ENCODE results near the gene SPDYE4. TPM values are rescaled to one million over a fixed set of nuclear protein-coding genes. Genes with fewer than 3 reads are reported as not detected.

The SPDYE4 gene
- total and polyA plus RNA-seq, 8 donors: 0.47 to 0.67 (median 0.56) TPM; not detected in 5

- intact Hi-C loops (cut with DNase I): no loop called here
- no peaks in the 10 kb centered on the region for H3K36me3 ChIP-seq
- no peaks in the 10 kb centered on the region for H3K4me1 ChIP-seq
- H3K4me3 ChIP-seq: no peak overlapping the region
- H3K9me3 ChIP-seq: no peaks in the 10 kb centered on the region
- no peaks in the 10 kb centered on the region for H3K27me3 ChIP-seq
- H3K27ac ChIP-seq: no peak overlapping the region
- TF ChIP-seq, protein P1, sequence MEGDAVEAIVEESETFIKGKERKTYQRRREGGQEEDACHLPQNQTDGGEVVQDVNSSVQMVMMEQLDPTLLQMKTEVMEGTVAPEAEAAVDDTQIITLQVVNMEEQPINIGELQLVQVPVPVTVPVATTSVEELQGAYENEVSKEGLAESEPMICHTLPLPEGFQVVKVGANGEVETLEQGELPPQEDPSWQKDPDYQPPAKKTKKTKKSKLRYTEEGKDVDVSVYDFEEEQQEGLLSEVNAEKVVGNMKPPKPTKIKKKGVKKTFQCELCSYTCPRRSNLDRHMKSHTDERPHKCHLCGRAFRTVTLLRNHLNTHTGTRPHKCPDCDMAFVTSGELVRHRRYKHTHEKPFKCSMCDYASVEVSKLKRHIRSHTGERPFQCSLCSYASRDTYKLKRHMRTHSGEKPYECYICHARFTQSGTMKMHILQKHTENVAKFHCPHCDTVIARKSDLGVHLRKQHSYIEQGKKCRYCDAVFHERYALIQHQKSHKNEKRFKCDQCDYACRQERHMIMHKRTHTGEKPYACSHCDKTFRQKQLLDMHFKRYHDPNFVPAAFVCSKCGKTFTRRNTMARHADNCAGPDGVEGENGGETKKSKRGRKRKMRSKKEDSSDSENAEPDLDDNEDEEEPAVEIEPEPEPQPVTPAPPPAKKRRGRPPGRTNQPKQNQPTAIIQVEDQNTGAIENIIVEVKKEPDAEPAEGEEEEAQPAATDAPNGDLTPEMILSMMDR (IDR thresholded peaks at IDR 0.05): no peak
- DNase-seq: no peak
- ATAC-seq: no peak
Measured at GRCh38 chr17:8718001-8718563, 40.3 kb downstream of the SPDYE4 start.

GRCh38 chr17:8713878-8714277, 44.5 kb downstream of the SPDYE4 start:
- TF ChIP-seq, protein P1 (IDR thresholded peaks at IDR 0.05): no peak
- Histone ChIP-seq H3K36me3 (no peaks in the 10 kb centered on the region), H3K27ac (no peak overlapping the region), H3K4me1 (no peaks in the 10 kb centered on the region), H3K4me3 (no peak overlapping the region), H3K9me3 (no peaks in the 10 kb centered on the region), H3K27me3 (no peaks in the 10 kb centered on the region)
- intact Hi-C loops (cut with DNase I): no loop called here
- DNase-seq: no peak
- ATAC-seq: no peak

DNA sequence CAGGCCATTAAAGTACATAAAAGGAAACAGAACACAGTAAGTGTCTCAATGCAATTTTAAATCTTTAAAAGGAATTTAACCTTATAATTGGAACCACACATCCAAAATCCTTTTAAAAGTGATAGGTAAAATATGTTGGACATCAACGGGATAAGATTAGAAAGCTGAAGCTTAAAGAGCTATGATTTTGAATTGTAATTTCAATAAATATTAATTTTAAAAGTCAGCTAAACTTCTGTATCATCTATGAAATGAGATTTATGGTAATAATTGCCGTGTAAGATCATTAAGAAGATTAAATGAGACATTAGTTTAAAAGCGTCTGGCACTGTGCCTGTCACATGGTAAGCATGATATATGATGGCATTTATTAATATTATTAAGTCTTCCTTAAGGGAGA, 45.0 kb downstream of the SPDYE4 start:
- Histone ChIP-seq H3K4me3 (no peak overlapping the region), H3K27me3 (no peaks in the 10 kb centered on the region), H3K4me1 (no peaks in the 10 kb centered on the region), H3K36me3 (no peaks in the 10 kb centered on the region), H3K9me3 (no peaks in the 10 kb centered on the region), H3K27ac (no peak overlapping the region)
- DNase-seq: no peak
- TF ChIP-seq, protein P1 (IDR thresholded peaks at IDR 0.05): no peak
- intact Hi-C loops (cut with DNase I): no loop called here
- no peak for ATAC-seq

DNA sequence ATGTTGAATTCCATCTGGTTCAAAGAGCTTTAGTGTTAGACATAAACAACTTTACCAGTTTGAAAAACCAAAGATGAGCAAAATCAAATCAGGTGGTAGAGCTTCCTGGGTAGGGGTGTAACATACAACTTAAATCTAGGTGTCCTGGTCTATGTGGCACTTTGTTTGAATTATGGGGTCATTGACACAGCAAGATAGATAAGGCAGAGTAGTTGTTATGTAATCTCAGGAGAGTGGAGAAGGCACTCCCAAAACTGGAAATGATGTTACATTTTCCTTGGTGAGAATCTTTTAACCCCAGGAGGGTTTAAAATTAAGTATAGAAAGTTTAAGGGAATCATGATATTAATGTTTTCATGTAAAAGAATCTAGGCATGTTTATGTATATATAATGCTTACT, 45.6 kb downstream of the SPDYE4 start:
- DNase-seq: no peak
- intact Hi-C loops (cut with DNase I): no loop called here
- H3K27ac ChIP-seq: no peak overlapping the region
- H3K4me1 ChIP-seq: peaks cover 0 to 2% of the 10 kb centered on the region in 2 donors
- ATAC-seq: no peak
- no peaks in the 10 kb centered on the region for H3K27me3 ChIP-seq
- no peaks in the 10 kb centered on the region for H3K36me3 ChIP-seq
- H3K9me3 ChIP-seq: no peaks in the 10 kb centered on the region
- TF ChIP-seq, protein P1 (IDR thresholded peaks at IDR 0.05): no peak
- no peak overlapping the region for H3K4me3 ChIP-seq

DNA sequence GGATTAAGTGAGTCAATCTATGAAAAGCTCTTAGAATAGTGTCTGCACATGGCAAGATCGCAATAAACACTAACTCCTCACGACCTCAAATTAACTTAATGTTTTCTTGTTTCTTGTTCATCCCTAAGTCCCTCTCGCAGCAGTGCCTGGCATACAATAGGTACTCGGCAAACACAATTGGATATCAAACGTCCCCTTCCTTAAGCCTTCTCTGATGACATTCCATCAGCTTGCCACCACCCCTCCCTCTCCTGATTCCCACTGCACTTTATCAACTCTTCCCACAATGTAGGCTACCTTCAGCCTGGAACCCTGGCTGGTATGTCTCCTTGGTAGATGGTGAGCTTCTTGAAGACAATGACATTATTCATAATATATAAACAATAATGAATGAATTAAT, 47.1 kb downstream of the SPDYE4 start:
- Histone ChIP-seq H3K9me3 (no peaks in the 10 kb centered on the region), H3K27me3 (no peaks in the 10 kb centered on the region), H3K4me1 (peaks cover 0 to 4% of the 10 kb centered on the region in 2 donors), H3K4me3 (no peak overlapping the region), H3K36me3 (no peaks in the 10 kb centered on the region), H3K27ac (no peak overlapping the region)
- TF ChIP-seq, protein P1 (IDR thresholded peaks at IDR 0.05): no peak
- no peak for DNase-seq
- no peak for ATAC-seq
- intact Hi-C loops (cut with DNase I): no loop called here
